Caki2 (cell line): ENCODE measurements around the gene MGAT4B. TPM values are rescaled to one million over a fixed set of nuclear protein-coding genes. Genes with fewer than 3 reads are reported as not detected.
A peak's percentile ranks its signal among the peaks of the same experiment; 100 is the strongest.

Experiments
- DNase-seq: peaks from one replicate; pipeline ENCODE4 v3.0.0-alpha.2; 2015; ENCODE audit warnings: low read depth
- in situ Hi-C: cut with HindIII; loops from 2 replicates; pipeline ENCODE4 v1.10.0; 2016; ENCODE audit warnings: low sequenced_read_pairs, low pct_unique_long_range_greater_than_20kb, mixed read lengths
- total RNA-seq: library from RNA; depleted of rRNA; stranded (reverse); fragments of >200 nt; shearing (Covaris generic); gene quantifications from 2 replicates; pipeline ENCODE4 v1.2.3, GENCODE V29; 2014; ENCODE audit warnings: low replicate concordance

MGAT4B gene
- total RNA-seq, 1 experiment from 2014 or later = 656 TPM

- in situ Hi-C loops = no loop called here
- peak; percentile 36 for DNase-seq
Observed at GRCh38 chr5:179829732-179830435, 23.2 kb upstream of the MGAT4B start.

DNA sequence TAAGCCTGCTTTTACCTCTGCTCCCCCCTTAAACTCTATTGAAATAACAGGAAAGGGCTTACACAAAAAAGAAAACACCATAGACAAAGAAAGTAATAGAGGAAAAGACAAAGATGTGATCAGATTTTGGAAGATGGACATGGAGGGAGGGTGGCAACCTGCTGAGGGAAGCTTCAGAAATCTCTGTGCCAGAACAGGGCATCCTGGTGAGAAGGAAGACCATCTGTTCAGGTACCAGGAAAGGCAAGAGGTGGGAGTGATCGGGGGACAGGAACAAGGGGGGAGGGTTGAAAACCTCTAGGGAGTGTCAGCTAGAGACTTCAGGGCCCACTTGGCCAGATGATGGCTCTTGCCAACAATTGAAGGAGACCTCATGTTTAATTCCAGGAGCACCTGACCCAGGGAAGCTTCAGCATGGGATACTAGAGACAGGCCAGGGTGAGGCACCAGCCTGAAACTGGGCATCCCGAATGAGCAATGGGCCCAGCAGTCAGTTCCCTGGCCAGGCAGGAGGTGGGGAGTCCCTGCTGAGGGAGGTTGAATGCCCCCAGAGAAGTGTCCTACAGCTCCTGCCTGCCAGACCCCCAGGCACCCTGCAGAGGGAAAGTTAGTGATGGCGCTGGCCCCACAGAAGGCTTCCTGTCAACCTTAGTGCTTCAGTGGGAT lies 22.2 kb upstream of the MGAT4B start:
- in situ Hi-C loops = no loop called here
- DNase-seq = no peak

DNA sequence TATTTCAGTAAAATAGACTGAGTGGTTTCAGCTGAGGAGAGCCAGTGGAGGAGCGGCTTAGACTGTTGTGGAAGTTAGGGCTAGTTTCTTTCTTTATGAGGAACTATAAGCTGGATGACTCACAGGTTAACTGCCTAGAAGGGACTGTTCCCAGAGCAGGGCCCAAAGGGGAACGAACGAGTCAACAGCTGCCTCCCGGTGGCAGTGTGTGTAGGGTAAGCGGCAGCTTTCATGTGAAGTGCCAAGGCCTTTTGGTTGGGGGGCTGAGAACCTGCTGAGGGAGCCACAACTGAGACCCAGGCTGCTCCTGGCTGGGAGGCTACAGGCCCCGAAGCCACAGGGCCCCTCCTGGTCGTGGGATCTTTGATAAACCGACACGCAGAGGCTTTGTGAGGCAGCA lies 21.0 kb upstream of the MGAT4B start:
- in situ Hi-C loops = no loop called here
- DNase-seq = peak; percentile 68

DNA sequence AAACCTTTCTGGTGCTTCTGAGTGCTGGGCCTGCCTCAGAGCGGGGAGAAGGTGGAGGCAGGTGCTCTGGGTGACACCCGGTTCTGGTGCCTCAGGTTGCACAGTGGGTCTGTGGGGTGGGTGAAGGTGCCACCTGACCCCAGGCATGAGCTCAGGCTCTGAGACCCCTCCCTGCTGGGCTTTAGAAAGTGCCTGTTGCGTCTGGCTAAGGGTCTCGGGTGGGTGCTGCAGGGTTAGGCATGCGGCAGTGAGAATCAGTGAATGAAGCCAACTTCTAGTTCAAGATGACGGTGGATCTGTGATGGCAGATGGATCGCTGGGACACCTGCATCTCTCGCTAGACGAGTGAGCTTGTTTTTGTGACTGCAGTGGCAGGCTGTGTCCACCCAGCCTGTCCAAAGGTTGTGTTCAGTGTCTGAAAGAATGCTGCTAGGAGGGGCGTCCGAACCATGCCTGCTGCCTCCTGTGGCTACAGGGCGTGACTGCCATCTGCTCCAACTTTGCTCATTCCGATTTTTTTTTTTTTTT lies 19.1 kb upstream of the MGAT4B start:
- in situ Hi-C loops = no loop called here
- peak; percentile 63 for DNase-seq

- DNase-seq = no peak
- in situ Hi-C loops = no loop called here
Observed at GRCh38 chr5:179824745-179825112, 18.1 kb upstream of the MGAT4B start.

- in situ Hi-C loops = no loop called here
- no peak for DNase-seq
Observed at GRCh38 chr5:179823937-179824744, 17.5 kb upstream of the MGAT4B start.

DNA sequence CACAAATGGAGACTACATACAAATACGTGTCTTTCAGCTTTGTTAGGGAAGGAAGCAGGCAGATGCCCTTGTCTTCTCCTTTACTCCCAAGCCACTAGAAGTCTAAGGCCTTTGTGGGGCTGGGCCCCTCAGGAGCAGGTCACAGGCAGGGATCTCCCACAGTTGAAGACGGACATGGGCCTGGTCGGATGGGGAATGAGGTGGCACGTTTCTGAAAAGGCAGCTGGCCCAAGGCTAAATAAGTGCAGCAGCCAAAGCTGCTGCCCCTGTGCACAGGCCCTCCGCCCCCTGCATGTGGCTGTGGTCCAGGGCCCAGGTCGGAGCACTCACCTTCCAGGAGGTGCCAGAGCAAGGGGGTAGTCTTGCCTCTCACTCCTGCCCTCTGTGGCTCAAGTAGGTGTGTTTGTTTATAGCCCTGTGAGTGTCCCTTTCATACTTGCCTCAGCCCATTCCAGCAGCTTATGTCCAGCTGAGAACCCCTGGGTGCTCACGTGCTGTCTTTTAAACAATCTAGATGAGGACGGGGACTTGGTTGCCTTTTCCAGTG lies 15.9 kb upstream of the MGAT4B start:
- in situ Hi-C loops = no loop called here
- no peak for DNase-seq

DNA sequence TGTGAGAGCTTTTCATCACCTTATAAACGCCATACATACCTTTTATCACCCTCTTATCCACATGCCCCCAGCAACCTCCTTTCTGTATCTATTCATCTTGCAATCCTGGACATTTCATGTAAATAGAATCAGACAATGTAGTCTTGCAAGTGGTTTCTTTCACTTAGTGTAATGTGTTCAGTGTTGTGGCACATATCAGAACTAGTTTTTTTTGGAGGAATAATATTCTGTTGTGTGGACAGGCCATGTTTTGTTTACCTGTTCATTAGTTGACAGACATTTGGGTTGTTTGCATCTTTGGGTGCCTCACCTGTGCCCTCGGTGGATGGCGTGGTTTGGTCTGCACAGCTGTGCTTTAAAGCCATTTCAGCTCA lies 15.4 kb upstream of the MGAT4B start:
- no peak for DNase-seq
- in situ Hi-C loops = no loop called here

- peak; percentile 89 for DNase-seq
- in situ Hi-C loops = no loop called here
Observed at GRCh38 chr5:179821298-179822058, 14.8 kb upstream of the MGAT4B start.

DNA sequence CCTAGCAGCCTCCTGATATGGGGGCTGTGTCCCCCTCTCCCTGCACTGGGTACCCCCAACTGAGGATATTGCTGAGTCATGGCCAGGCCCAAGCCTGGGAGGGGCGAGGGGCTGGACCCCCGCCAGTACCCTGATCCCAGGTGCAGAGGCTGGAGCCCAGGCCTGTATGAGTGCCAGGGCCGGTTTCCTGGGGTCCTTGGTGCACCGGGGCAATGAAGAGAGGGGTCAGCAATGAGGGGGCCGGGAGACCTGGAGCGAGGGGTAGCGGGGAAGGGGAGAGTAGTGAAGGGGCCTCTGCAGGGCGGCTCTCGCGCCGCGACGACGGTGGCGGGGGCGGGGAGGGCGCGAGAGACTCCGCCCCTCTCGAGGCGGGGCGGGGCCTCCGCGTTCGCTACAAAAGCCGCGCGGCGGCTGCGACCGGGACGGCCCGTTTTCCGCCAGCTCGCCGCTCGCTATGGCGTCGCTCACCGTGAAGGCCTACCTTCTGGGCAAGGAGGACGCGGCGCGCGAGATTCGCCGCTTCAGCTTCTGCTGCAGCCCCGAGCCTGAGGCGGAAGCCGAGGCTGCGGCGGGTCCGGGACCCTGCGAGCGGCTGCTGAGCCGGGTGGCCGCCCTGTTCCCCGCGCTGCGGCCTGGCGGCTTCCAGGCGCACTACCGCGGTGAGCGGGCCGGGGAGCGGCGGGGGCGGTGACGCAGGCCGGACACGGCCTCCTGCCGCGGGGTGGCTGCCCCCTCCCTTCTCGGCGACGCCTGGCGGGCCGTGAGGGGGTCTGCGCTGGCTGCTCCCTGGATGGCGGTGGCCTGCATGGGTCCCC lies 14.0 kb upstream of the MGAT4B start, which contains the start of gene SQSTM1:
Gene SQSTM1 (plus strand): TSS at position 423 of the 815 bp plus-strand sequence. CDS start 32 bp downstream, at position 455.
- DNase-seq = peak; percentile 83
- in situ Hi-C loops = no loop called here

DNA sequence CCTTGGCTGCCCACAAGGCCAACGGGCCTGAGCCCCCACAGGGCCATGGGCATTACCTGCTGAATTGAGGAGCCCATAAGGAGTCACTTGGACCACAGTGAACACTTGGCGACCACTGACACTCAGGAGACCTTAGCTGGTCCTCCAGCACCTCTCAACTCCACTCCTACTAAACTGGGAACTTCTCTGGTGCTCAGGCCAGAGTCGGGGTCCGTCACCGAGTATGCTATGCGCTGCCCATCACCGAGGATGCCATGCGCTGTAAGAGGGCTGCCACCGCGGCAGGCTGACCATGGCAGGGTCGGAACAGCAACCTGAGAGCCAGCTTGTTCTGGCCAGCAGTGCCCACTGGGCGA lies 13.4 kb upstream of the MGAT4B start:
- DNase-seq = no peak
- in situ Hi-C loops = no loop called here

- in situ Hi-C loops = no loop called here
- peak; percentile 98 for DNase-seq
Observed at GRCh38 chr5:179819296-179820126, 12.8 kb upstream of the MGAT4B start.

- DNase-seq = peak; percentile 100
- in situ Hi-C loops = no loop called here
Observed at GRCh38 chr5:179818746-179819295, 12.2 kb upstream of the MGAT4B start.

DNA sequence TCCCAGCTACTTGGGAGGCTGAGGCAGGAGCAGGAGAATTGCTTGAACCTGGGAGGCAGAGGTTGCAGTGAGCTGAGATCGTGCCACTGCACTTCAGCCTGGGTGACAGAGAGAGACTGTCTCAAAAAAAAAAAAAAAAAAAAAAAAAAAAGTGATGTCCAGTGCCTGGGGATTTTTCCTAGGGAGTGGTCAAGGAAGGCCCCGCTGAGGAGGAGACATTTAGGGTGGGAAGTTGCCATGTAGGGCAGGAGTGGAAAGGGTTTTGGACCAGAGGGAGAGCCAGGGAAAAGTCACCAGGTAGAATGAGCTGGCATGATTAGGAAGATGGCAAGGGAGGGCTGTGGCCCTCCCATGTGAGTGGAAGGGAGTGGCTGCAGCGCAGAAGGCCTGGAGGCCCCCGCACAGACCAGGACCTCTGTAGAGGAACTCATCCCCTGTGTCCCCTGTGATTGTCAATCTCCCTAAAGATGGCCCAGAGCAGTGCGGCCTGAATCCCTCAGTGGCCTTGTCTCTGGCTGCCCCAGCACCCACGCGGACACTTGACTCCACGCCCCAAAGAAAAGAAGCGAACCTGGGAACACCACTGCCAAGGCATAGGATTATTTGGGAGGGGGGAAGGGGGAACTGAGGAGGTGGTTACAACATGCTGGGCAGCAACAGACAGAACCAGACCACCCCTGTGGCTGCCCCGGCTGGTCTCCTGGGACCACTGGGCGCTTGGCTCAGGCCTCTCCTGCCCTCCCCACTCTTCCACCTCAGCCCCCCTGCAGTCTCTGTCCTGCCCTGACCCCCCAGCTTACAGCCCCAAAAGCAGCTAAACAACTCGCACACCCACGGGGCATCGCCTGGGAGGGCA lies 11.5 kb upstream of the MGAT4B start:
- peak; percentile 87 for DNase-seq
- in situ Hi-C loops = no loop called here

DNA sequence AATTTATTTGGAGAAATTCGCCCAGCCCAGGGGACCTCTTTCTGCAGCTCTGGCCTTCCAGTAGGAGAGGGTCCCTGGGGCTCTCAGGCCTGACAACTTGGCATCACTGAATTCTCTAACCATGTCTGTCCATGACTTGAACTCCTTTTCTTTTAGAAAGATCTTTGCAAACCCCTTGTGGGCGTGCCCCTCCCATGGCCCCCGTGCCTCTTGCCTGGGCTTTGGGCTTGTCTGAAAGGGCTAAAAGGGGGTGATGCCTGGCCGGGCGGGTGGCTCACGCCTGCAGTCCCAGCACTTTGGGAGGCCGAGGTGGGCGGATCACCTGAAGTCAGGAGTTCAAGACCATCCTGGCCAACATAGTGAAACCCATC lies 10.8 kb upstream of the MGAT4B start:
- no peak for DNase-seq
- in situ Hi-C loops = no loop called here
